Measurements from ENCODE around the gene TEAD1.

Gene TEAD1

DNA sequence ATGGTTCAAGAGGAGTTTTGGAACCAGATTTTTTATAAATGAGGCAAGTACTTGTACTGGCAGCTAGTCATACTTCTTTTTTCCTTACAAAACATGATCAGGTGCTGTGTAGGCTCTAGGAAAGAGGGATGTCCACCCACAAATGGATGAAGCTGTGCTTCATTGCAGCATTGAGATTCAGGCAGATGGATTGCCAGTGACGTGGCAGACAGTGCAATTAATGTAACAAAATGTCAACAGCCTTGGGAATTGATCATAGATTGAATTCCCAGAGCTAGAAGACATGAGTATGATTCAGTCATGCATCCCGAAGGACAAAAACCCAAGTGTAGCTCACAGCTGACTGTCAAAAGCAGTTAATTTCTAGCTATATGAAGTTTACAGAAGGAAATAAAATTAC, 235.7 kb downstream of the TEAD1 start:
- DNase-seq = no peak

DNA sequence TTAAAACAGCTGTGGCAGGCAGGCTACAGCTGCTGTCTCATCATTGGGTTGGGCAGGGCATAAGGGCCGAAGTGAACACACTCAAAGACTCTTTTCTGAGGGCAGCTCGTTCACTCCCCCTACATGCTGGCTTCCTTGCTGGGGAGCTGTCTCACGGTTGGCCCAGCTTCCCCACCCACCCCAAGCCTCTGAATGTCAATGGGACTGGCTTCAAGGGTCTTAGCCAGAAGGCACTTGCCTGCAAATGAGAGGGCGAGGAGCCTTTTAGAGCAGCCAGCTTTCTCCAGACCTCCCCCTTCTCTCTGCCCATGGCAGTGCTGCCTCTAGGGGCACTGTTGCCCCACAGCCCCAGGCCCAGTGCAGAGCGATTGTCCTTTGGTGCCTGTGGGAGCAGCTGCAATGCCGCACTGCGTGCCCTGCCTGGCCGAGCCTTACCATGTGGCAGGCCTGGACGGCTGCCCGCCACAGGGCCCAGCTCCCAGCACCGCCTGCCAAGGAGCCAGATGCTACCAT, 240.2 kb downstream of the TEAD1 start:
- DNase-seq = peak; percentile 87 to 90

DNA sequence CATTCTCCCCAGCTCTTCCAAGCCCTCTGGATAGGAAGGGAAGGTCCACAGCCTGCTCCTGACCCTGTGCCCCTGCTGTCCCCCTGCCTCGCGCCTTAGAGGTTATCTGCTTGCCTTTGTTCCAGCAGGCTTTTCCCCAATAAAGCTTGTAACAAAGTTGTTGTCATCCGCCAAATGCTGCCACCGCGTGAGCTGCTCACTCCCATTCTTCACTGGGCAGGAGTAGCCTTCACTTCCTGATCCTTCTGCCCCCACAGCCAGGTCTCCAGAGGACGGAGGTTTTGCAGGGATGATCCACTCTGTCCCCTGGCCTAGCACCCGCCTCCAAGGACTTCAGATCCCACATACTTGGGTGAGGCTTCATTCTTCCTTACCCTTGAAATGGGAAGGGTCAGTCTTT, 240.9 kb downstream of the TEAD1 start:
- DNase-seq = no peak

- no peak for DNase-seq
Observed at GRCh38 chr11:12917822-12918221, 243.6 kb downstream of the TEAD1 start.

GRCh38 chr11:12918667-12919066, 244.4 kb downstream of the TEAD1 start:
- no peak for DNase-seq

- DNase-seq = no peak
Observed at GRCh38 chr11:12922418-12922817, 248.2 kb downstream of the TEAD1 start.

GRCh38 chr11:12922980-12923507, 248.8 kb downstream of the TEAD1 start:
- DNase-seq = no peak

DNA sequence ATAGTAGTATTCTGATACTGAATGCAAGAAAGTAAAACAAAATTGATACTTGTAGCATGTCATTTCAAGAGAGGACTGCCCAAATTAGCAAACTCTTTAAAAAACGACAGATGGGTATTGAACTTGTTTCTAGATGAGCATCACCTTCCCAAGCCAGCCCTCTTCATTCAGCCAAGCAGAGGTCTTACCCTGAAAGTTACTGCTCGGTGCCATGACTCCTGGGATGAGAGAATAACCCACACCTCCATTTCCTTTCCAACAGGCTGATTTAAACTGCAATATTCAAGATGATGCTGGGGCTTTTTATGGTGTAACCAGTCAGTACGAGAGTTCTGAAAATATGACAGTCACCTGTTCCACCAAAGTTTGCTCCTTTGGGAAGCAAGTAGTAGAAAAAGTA, 250.4 kb downstream of the TEAD1 start:
- no peak for DNase-seq

DNA sequence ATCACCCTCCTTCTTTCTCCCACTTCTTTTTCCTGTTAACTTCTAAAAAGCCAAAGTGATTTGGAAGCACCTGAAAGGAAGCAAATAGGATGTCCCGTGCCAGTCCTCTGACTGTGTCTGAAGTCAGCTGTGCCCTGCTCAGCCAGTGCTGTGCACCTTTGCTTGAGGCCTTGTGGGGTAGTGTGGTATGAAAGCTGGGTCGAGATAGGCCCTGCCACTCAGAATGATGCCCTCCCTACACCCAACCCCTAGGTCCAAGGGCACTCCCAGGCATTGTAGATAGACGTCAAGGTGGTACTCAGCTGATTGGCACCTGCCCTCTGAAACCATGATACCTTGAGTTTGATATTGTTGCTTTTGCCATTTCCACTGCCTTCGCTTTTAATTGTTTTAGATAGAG, 251.3 kb downstream of the TEAD1 start:
- no peak for DNase-seq

GRCh38 chr11:12927221-12927620, 253.0 kb downstream of the TEAD1 start:
- DNase-seq = no peak

DNA sequence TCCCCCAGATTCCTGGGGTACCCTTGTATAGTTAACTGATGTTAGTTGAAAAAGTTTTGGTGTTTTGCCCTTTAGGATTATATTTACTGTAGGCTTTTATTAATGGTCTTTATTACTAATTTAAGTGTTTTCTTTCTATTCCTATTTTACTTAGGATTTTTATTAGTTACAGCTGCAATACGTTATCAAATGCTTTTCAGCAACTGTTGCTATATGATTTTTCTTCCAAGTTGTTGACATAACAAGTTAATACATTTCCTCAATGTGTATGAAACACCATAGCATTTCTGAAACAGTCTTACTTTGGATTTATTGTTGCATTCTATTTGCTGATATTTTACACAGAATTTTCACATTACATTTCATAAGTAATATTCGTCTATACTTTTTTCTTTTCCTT, 253.7 kb downstream of the TEAD1 start:
- DNase-seq = no peak

DNA sequence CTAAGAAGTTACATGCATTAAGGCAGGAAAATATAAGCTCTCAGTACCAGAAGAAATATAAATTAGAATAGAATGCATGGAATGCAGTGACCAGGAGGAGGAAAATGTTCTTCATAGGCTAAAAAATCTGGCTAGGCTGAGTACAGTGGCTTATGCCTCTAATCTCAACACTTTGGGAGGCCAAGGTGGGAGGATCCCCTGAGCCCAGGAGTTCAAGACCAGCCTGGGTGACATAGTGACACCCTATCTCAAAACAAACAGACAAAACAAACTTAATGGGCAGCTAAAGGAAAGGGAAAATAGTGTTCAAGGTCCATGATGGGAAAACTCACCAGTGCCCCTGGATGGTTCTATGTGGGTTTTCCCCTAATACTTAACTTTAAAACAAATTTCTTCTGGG, 256.6 kb downstream of the TEAD1 start:
- no peak for DNase-seq

- DNase-seq = no peak
Observed at GRCh38 chr11:12932485-12932884, 258.3 kb downstream of the TEAD1 start.

DNA sequence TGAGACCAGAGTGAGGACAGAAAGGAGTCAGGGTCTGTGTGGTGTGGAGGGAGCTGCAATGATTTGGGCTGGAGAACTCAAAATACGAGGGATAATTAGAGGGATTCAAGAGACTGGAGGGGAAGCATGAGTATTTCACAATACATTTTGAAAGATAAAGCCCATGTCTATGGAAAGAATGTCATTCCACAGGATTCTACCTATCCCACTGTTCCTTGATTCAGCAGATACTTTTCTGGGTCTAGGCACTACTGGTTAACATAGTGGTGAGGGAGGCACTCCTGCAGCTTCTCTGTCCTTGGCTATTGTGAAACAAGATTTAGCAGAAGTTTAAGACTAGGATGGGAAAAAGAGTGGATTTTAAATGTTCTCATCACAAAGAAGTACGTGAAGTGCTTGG, 262.0 kb downstream of the TEAD1 start:
- DNase-seq = no peak

DNA sequence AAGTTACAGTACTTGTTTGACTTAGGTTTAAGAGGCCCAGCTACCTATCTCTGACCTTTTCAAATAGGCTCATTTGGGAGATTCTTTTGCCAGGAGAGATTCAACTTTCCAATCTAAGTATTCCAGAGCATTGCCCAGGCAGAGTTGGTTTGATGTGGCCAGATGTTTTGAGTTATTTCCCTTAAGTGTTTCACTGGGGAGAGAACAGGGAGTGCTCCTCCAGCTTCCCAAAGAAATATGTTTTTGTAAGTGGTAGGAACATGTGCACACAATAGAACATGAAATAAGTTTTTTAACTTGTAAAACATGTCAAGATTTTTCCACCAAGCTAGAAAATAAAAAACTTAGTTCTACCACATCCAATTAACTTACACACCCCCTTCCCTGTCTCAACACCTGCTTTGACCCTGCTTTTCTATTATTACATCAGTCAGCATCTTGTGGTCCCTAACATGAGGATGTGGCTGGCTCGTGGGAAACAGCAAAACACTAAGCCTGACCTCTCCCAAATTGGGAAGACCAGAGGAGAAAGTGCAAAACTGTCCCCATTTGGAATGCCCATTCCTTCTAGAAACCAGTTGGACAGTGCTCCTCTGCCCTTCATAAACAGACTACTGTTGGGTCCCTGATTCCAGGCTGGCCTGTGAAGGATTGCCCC, 264.5 kb downstream of the TEAD1 start:
- DNase-seq = no peak

DNA sequence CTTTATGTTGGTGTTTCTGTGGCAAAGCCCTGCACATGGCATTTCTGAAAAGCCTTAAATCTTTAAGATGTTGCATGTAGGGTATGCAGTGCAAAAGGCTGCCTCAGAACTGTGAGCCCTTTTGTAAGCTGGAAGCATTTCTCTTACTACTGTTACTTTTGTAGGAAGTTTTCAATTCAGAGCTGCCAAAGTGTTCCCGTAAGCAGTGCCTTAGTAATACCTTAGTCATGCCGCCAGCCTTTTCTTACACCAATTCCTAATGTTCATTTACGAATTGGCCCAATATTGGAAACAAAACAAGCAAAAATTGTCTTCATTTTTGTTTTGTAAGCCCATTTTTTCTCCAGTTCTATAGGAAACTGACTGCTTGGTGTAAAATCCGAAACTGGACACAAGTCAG, 267.4 kb downstream of the TEAD1 start:
- DNase-seq = no peak

DNA sequence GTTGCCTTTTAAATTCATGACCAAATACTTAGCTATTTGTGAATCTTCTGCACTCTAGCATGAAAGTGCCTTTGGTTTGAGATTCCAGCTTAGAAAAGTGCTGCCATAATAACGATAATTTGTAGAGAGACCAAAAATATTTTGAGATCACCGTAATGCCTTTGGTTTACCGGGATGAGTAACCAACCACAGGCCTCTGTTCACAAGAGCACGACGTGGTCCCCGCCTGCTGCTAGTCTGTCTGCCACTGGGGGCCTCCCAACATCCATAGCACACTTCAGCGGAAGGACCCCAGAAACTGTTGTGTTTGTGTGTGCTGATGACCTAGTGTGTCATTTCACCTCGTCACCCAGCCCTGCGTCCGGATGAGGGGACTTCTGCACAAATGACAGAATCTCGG, 267.9 kb downstream of the TEAD1 start:
- DNase-seq = no peak

GRCh38 chr11:12943311-12943710, 269.1 kb downstream of the TEAD1 start:
- no peak for DNase-seq

DNA sequence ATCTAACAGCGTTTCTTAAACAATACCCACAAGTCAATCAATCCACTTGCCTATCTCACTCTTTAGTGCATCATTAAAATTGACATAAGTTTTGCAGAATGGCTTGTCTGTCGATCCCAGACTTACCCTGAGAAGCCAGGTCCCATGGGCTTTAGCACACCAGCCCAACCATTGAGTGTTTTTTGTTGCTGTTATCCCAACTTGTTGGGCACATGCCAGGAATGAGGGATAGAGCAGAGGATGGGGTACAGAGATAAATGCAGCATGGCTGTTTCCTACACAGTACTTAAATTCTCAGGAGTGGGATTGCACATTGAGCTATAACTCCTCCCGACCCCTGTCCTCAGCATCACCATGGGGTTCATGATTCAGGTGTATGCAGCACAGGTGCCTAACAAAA, 270.7 kb downstream of the TEAD1 start:
- DNase-seq = no peak

DNA sequence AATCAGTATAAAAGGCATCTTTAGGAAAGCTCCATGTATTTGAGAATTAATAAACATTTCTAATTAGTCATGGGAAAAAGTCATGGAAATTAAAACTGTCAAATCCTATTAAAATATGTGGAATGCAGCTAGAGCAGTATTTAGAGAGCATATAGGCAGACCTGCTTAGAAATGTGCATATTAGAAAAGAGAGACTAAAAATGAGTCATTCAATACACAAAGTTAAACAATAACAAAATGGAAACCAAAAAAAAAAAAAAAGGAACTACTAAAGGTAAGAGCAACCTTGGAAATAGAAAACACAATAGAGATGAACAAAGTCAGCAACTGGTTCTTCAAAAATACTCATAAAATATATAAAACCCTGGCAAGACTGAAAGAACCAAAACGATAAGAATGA, 275.2 kb downstream of the TEAD1 start:
- DNase-seq = no peak

GRCh38 chr11:12950670-12951069, 276.4 kb downstream of the TEAD1 start:
- DNase-seq = no peak

DNA sequence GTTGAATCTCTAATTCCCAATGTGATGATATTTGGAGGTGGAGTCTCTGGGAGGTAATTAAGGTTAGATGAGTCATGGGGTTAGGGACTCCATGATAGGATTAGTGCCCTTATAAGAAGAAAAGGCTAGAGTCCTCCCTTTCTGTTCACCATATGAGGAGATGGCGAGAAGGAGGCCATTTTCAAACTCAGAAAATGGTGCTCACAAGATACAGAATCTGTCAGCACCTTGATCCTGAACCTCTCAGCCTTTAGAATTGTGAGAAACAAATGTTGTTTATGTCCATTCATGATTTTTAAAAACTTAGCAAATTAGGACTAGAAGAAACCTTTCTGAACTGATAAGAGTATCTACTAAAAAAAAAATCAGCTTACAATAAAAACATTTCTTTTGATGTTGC, 277.2 kb downstream of the TEAD1 start:
- no peak for DNase-seq

DNA sequence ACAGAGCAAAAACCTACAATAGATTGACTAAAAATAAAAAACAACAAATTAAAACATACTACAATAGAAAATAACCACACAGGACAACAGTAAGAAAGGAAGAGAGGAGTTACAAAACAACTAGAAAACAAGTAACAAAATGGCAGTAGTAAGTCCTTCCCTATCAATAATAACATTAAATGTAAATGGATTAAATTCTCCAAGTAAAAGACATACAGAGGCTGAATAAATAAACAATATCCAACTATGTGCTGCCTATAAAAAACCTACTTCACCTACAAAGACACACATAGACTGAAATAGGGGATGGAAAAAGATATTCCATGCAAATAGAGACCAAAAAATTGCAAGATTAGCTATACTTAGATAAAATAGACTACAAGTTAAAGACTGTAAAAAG, 277.9 kb downstream of the TEAD1 start:
- DNase-seq = no peak

- no peak for DNase-seq
Observed at GRCh38 chr11:12958986-12959385, 284.8 kb downstream of the TEAD1 start.

DNA sequence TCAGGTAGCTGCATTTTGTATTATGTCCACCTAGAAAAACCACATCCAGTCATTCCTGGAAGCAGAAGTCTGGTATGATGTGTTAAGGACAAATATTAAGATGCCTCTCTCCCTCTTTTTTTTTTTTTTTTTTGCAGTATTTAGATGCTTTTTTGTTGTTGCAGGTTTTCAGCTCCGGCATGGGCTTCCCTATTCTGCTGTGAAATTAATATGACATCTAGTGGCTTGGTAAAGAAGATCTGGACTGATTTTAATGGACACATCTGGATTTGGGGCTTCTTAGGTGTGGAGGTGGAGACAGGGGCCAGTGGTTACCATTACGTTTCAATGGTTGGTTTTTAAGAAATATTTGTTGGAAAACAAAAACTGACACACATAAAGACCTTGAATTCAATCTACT, 287.4 kb downstream of the TEAD1 start:
- no peak for DNase-seq

Measured in hippocampal formation (tissue), 2 donors.